ENCODE measurements around the gene GDPD4.

GDPD4 gene

GRCh38 chr11:77179681-77180080 lies 121.8 kb downstream of the GDPD4 start:
- no peak overlapping the region for H3K4me3 ChIP-seq (ENCODE audit: low read depth, low read length)
- DNase-seq (ENCODE audit: low read depth), result no peak
- TF ChIP-seq, protein P1, sequence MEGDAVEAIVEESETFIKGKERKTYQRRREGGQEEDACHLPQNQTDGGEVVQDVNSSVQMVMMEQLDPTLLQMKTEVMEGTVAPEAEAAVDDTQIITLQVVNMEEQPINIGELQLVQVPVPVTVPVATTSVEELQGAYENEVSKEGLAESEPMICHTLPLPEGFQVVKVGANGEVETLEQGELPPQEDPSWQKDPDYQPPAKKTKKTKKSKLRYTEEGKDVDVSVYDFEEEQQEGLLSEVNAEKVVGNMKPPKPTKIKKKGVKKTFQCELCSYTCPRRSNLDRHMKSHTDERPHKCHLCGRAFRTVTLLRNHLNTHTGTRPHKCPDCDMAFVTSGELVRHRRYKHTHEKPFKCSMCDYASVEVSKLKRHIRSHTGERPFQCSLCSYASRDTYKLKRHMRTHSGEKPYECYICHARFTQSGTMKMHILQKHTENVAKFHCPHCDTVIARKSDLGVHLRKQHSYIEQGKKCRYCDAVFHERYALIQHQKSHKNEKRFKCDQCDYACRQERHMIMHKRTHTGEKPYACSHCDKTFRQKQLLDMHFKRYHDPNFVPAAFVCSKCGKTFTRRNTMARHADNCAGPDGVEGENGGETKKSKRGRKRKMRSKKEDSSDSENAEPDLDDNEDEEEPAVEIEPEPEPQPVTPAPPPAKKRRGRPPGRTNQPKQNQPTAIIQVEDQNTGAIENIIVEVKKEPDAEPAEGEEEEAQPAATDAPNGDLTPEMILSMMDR (IDR thresholded peaks at IDR 0.05; ENCODE audit: low read depth, low read length), result no peak
- TF ChIP-seq POLR2A (IDR thresholded peaks at IDR 0.05; ENCODE audit: extremely low read depth, insufficient read length), result no peak
- TF ChIP-seq, protein P2, sequence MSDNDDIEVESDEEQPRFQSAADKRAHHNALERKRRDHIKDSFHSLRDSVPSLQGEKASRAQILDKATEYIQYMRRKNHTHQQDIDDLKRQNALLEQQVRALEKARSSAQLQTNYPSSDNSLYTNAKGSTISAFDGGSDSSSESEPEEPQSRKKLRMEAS (IDR thresholded peaks at IDR 0.05; ENCODE audit: low read depth, low read length), result no peak
- TF ChIP-seq MYC (IDR thresholded peaks at IDR 0.05; ENCODE audit: low read depth, low read length), result no peak

- TF ChIP-seq, protein P1 (IDR thresholded peaks at IDR 0.05; ENCODE audit: low read depth, low read length), result no peak
- TF ChIP-seq MYC (IDR thresholded peaks at IDR 0.05; ENCODE audit: low read depth, low read length) (no peak), POLR2A (IDR thresholded peaks at IDR 0.05; ENCODE audit: extremely low read depth, insufficient read length) (no peak)
- TF ChIP-seq, protein P2 (IDR thresholded peaks at IDR 0.05; ENCODE audit: low read depth, low read length), result no peak
- DNase-seq (ENCODE audit: low read depth), result no peak
- H3K4me3 ChIP-seq (ENCODE audit: low read depth, low read length), result no peak overlapping the region
These were observed 122.4 kb downstream of the GDPD4 start for GRCh38 chr11:77179048-77179447.

- H3K4me3 ChIP-seq (ENCODE audit: low read depth, low read length), result no peak overlapping the region
- TF ChIP-seq, protein P1 (IDR thresholded peaks at IDR 0.05; ENCODE audit: low read depth, low read length), result no peak
- no peak for TF ChIP-seq MYC (IDR thresholded peaks at IDR 0.05; ENCODE audit: low read depth, low read length)
- no peak for TF ChIP-seq POLR2A (IDR thresholded peaks at IDR 0.05; ENCODE audit: extremely low read depth, insufficient read length)
- TF ChIP-seq, protein P2 (IDR thresholded peaks at IDR 0.05; ENCODE audit: low read depth, low read length), result no peak
- no peak for DNase-seq (ENCODE audit: low read depth)
These were observed 123.3 kb downstream of the GDPD4 start for GRCh38 chr11:77178150-77178549.

- H3K4me3 ChIP-seq (ENCODE audit: low read depth, low read length), result no peak overlapping the region
- no peak for DNase-seq (ENCODE audit: low read depth)
- TF ChIP-seq POLR2A (IDR thresholded peaks at IDR 0.05; ENCODE audit: extremely low read depth, insufficient read length) (no peak), MYC (IDR thresholded peaks at IDR 0.05; ENCODE audit: low read depth, low read length) (no peak)
- TF ChIP-seq, protein P2 (IDR thresholded peaks at IDR 0.05; ENCODE audit: low read depth, low read length), result no peak
- TF ChIP-seq, protein P1 (IDR thresholded peaks at IDR 0.05; ENCODE audit: low read depth, low read length), result no peak
These were observed 124.5 kb downstream of the GDPD4 start for GRCh38 chr11:77176996-77177395.

- H3K4me3 ChIP-seq (ENCODE audit: low read depth, low read length), result no peak overlapping the region
- TF ChIP-seq, protein P2 (IDR thresholded peaks at IDR 0.05; ENCODE audit: low read depth, low read length), result no peak
- TF ChIP-seq POLR2A (IDR thresholded peaks at IDR 0.05; ENCODE audit: extremely low read depth, insufficient read length) (peak; percentile 12), MYC (IDR thresholded peaks at IDR 0.05; ENCODE audit: low read depth, low read length) (peak; percentile 14; the same call in 1 of the 2 replicates)
- TF ChIP-seq, protein P1 (IDR thresholded peaks at IDR 0.05; ENCODE audit: low read depth, low read length), result no peak
- DNase-seq (ENCODE audit: low read depth), result peak; percentile 71
These were observed 125.5 kb downstream of the GDPD4 start for GRCh38 chr11:77175869-77176539.

Measured in NB4 (cell line).